CD1c-positive myeloid dendritic cell (primary cell): ENCODE results near the gene H6PD.

Experiments used
- DNase-seq: peaks from one replicate; pipeline ENCODE4 v3.0.0-alpha.2; 2016; ENCODE audit errors: extremely low spot score

H6PD gene

GRCh38 chr1:9240914-9241820 is 6.6 kb downstream of the H6PD start:
- no peak for DNase-seq

DNA sequence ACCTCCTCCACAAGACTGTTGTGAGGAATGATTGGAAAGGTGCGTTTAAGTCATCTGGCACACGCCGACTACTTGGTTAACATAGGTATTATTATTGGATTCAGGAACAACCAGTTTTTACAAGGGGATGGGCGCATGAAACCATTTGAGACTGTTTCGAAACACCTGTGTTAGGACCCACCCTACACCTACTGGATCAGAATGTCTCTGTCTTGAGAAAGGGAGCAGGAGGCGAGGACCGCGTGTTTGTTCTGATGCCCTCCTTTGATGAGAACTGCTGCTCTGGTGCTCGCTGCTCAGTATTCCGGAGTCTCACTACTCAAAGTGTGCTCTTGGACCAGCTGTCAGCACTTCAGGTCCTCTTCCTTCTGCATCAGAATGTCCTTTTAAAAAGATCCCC is 7.3 kb downstream of the H6PD start:
- no peak for DNase-seq

DNA sequence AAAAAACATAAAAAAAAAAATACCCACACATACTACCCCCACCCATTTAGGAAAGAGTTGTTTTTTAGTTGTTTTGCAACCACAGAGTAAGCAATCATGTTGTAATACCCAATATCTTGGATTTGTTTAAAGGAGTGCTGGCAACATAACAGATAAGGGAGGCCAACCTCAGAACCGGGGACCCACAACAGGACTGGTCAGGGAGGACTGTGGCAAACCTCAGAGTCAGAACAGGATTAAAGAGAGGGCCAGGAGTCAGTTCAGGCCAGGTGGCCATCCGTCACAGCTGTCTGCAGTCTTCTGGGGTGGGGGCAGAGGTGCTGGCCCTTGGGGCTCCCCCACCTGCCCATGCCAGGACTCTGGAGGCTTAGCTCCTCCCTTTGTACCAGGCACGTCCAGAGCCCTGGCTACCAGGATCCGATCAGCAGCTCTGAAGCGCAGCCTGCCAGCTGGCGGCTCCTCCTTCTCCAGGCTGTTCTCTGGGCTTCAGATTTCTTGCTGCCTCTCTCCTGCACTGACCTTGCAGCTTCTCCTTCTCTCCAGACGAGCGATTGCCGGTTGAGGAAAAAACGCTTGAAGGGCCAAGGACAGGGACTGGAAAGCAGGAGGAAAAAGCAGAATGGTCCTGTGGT is 7.9 kb downstream of the H6PD start:
- no peak for DNase-seq

- DNase-seq, result peak; percentile 38
Observed at GRCh38 chr1:9243066-9243739, 8.6 kb downstream of the H6PD start.

- peak; percentile 69 for DNase-seq
Observed at GRCh38 chr1:9244501-9245229, 10.1 kb downstream of the H6PD start.

GRCh38 chr1:9245230-9245619 is 10.7 kb downstream of the H6PD start:
- no peak for DNase-seq

- no peak for DNase-seq
Observed at GRCh38 chr1:9245661-9246060, 11.1 kb downstream of the H6PD start.

DNA sequence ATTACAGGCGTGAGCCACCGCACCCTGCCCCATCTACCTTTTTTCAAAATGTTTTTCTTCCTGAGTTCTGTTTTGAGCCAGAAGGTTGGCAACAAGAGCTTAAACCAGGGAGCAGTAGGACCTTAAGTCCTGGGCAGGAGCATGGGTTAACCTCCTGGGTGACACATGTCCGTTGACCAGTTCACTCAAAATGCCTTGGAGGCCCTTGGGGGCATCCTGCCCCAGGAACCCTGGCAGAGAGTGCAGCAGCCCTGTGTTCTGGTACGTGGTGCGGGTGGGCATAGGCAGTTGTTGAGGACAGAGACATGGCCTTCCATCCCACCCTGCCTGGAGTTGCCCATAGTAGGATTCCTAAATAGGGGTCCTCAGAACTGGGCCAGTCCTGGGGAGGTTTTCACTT is 11.6 kb downstream of the H6PD start:
- no peak for DNase-seq

- no peak for DNase-seq
Observed at GRCh38 chr1:9246841-9247785, 12.5 kb downstream of the H6PD start.

- no peak for DNase-seq
Observed at GRCh38 chr1:9247894-9248293, 13.3 kb downstream of the H6PD start.

DNA sequence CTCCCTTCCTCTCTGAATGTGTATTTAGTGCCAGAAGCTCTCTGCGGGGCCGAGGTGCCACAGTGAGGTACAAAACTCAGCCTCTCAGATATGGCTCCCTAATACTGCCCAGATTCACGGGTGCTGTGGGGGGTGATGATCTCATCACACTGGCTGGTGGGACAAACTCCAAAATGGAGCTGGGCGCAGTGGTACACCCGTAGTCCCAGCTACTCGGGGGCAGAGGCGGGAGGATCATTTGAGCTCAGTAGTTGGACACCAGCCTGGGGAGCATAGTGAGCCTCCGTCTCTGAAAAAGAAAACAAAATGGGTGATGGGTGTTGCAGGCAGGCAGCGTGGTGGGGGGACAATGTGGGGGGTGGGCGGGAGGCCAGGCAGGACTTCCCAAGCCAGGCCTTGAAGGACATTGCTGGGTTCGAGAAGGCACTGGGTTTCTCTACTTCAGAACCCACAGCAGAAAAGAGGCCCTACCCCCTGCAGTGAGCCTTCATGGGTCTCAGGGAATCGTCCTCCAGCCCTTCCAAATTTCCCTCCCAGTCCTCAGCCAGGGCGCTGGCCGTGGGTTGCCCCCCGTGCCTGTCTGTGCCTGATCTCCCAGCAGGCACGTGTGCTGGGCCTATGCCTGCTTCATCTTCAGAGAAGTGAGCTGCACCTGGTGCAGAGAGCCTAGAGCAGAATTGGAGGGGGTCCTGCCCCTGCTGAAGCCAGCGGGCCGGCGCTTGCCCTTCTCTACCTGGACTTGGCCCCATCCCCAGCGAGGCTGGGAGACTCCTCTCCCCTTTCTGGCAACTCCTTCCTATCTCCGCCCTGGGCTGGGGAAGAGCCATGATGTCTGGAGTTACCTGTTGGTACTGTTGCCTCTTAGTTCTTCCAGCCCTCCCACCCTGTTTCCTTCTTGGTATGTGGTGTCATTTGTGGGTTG is 14.0 kb downstream of the H6PD start:
- DNase-seq, result no peak

DNA sequence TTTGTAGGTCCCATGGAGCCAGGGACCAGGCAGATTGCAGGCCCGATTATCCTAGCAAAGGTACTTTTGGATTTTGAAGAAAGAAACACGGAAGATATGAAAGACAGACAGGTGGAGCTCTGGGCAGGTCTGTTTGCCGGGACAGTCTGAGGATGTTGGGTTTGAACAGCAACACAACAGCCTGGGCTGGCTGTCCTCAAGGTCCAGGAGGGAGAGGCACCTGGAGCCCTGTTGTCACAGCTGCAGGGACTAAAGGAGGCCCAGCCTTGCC is 14.6 kb downstream of the H6PD start:
- DNase-seq, result no peak

GRCh38 chr1:9249534-9250410 is 15.2 kb downstream of the H6PD start:
- DNase-seq, result peak; percentile 65

GRCh38 chr1:9250411-9251381 is 16.1 kb downstream of the H6PD start:
- no peak for DNase-seq

- no peak for DNase-seq
Observed at GRCh38 chr1:9251501-9251900, 16.9 kb downstream of the H6PD start.

DNA sequence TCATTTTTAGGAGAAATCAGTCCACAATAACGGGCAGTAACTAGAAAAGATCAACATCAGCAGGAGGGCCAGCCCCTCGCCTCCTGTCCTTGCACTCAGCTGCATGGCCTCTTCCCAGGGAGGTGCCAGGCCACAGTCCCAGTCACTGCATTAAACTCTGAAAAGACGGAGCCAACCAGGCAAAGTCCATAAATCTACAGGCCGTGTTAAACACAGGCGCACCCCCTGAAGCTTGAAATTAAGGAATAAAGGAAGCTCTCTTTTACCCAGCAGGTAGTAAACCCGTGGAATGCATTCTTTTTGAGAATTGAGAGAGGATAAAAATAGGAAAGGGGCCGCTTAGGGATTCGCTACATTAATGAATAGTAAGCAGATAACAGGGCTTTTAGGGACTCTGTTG is 18.4 kb downstream of the H6PD start:
- no peak for DNase-seq

DNA sequence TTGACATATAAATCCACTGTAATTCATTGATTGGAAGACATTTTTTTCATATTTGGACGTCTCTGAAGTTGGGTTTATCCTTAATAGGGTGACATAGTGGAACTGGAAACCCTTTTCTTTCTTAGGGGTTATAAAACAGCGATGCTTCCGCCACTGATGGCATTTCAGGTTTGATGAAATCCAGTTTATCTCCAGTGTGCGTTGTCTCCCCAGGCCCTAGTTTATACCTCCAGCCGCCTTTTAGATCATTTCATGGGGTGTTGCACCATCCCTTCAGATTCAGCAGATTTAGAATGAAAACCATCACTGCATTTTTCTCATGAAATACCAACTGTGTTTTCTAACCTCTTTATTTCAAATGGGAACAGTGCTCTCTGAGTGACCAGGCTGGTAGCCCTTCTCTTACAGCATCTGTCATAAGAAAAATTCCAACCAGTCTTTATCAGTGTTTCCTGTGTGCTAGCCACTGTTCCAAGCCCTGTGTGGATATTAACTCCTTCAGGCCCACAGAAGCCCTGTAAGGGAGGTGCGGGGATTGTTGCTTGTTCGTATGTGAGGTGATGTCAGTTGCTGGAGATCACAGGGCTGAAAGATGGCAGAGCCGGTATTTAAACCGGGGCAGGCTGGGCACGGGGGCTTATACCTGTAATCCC is 19.0 kb downstream of the H6PD start:
- no peak for DNase-seq
